Endothelial cell of umbilical vein (primary cell): ENCODE data around the gene PPFIA1. TPM values are rescaled to one million over a fixed set of nuclear protein-coding genes. Genes with fewer than 3 reads are reported as not detected.

ENCODE experiments used
- BruUV-seq: library from RNA; stranded (reverse); fragments of 400-500 nt; replicated peaks from 2 replicates; lab custom pipeline; 2021; lab: Mats Ljungman, UMichigan
- CTCF ChIA-PET: fragments of 300-600, 350-600 bp; sonication (Branson Sonifier 250); formaldehyde crosslinking; loops from one replicate; lab custom pipeline; 2021; ENCODE audit warnings: antibody characterized with exemption, inconsistent platforms; lab: Charles Lee
- POLR2A ChIA-PET: fragments of 300-600, 350-600 bp; sonication (Branson Sonifier 250); formaldehyde crosslinking; loops from one replicate; lab custom pipeline; 2021; ENCODE audit warnings: antibody characterized with exemption, inconsistent platforms; lab: Charles Lee
- DNase-seq: peaks from one replicate; pipeline ENCODE4 v3.0.0-alpha.2; 2011; ENCODE audit warnings: low read depth, low spot score
- FAIRE-seq: peaks from 2 replicates; lab custom pipeline; 2011; peaks lifted over from hg19 to GRCh38; lab: Jason Lieb, UNC
- H2AFZ ChIP-seq: 2 replicates; pipeline ENCODE4 v1.6.0; 2012; ENCODE audit warnings: low read depth, low read length, control low read depth, inconsistent platforms
- H3K27ac ChIP-seq: 2 replicates; pipeline ENCODE4 v1.5.1; 2011; ENCODE audit warnings: low read depth, mild to moderate bottlenecking, control low read depth, low read length, moderate library complexity; ENCODE audit not compliant: insufficient read depth
- H3K27me3 ChIP-seq, 2 experiments: 2 replicates each; pipeline versions ENCODE4 v1.6.0 to v1.6.1; 2011; ENCODE audit warnings: low read length in 2 of 2, mixed read lengths in 1 of 2; ENCODE audit not compliant: control insufficient read depth in 2 of 2, insufficient read depth in 2 of 2
- H3K36me3 ChIP-seq, 2 experiments: 2 replicates in 1 of 2; 3 replicates in 1 of 2; pipeline ENCODE4 v1.5.1; 2011; ENCODE audit warnings: low read length in 2 of 2, mild to moderate bottlenecking in 1 of 2, moderate library complexity in 1 of 2; ENCODE audit not compliant: control insufficient read depth in 2 of 2, insufficient read depth in 2 of 2; ENCODE audit errors: extremely low read depth in 1 of 2
- H3K4me1 ChIP-seq: 3 replicates; pipeline ENCODE4 v1.5.1; 2011; ENCODE audit warnings: mild to moderate bottlenecking, low read length; ENCODE audit not compliant: control insufficient read depth, insufficient read depth; ENCODE audit errors: extremely low read depth
- H3K4me2 ChIP-seq: 2 replicates; pipeline ENCODE4 v1.6.1; 2011; ENCODE audit warnings: low read length, control low read depth, mixed read lengths; ENCODE audit not compliant: insufficient read depth
- H3K4me3 ChIP-seq, 3 experiments: fragments of 200-600 bp in 1 of 3; sonication (generic), shearing (Covaris generic) in 1 of 3; replicated peaks in 1 of 3; 2 replicates each; pipeline ENCODE4 v1.5.1; 2011 to 2016; ENCODE audit warnings: control low read depth in 3 of 3, low read length in 3 of 3, mild to moderate bottlenecking in 2 of 3, inconsistent platforms in 1 of 3, low read depth in 1 of 3, moderate library complexity in 1 of 3; ENCODE audit not compliant: insufficient read depth in 1 of 3
- H3K79me2 ChIP-seq: 2 replicates; pipeline ENCODE4 v1.6.0; 2012; ENCODE audit warnings: low read length, inconsistent platforms; ENCODE audit not compliant: control insufficient read depth, insufficient read depth
- H3K9ac ChIP-seq: replicated peaks from 2 replicates; pipeline ENCODE3; 2011; ENCODE audit warnings: low read length, control low read depth; ENCODE audit not compliant: insufficient read depth; ENCODE audit errors: extremely low read depth
- H3K9me1 ChIP-seq: replicated peaks from 3 replicates; pipeline ENCODE4 v1.6.0; 2011; ENCODE audit warnings: mild to moderate bottlenecking, low read length; ENCODE audit not compliant: control insufficient read depth, insufficient read depth; ENCODE audit errors: extremely low read depth
- H3K9me3 ChIP-seq: replicated peaks from 2 replicates; pipeline ENCODE4 v1.5.1; 2012; ENCODE audit warnings: low read length, inconsistent platforms; ENCODE audit not compliant: control insufficient read depth, insufficient read depth
- H4K20me1 ChIP-seq: replicated peaks from 2 replicates; pipeline ENCODE3; 2011; ENCODE audit warnings: mild to moderate bottlenecking, low read length; ENCODE audit not compliant: control insufficient read depth, insufficient read depth; ENCODE audit errors: extremely low read depth
- EZH2 ChIP-seq: IDR thresholded peaks from 2 replicates; pipeline ENCODE4 v1.6.1; 2012; ENCODE audit warnings: borderline replicate concordance, low read depth, mild to moderate bottlenecking, moderate library complexity, low read length, inconsistent platforms; ENCODE audit not compliant: severe bottlenecking
- FOS ChIP-seq: IDR thresholded peaks from 2 replicates; pipeline ENCODE4 v1.6.1; 2011; ENCODE audit warnings: mild to moderate bottlenecking, low read length, moderate library complexity, borderline replicate concordance; ENCODE audit not compliant: insufficient read depth
- GATA2 ChIP-seq: IDR thresholded peaks from 2 replicates; pipeline ENCODE4 v1.7.0; 2011; ENCODE audit warnings: low read depth, mild to moderate bottlenecking, moderate library complexity, mixed read lengths, low read length; ENCODE audit not compliant: insufficient read length, insufficient read depth
- JUN ChIP-seq: IDR thresholded peaks from 2 replicates; pipeline ENCODE4 v1.6.1; 2011; ENCODE audit warnings: borderline replicate concordance, low read depth; ENCODE audit not compliant: insufficient read length, insufficient read depth
- MYC ChIP-seq: IDR thresholded peaks from one replicate; pipeline ENCODE4 v1.6.1; 2011; ENCODE audit warnings: mild to moderate bottlenecking, low read depth, low read length
- POLR2A ChIP-seq: IDR thresholded peaks from 2 replicates; pipeline ENCODE4 v1.6.1; 2012; ENCODE audit warnings: low read depth, mild to moderate bottlenecking, control low read depth, low read length
- POLR2AphosphoS5 ChIP-seq: IDR thresholded peaks from 2 replicates; pipeline ENCODE4 v1.6.1; 2012; ENCODE audit warnings: low read depth, mild to moderate bottlenecking, control low read depth, low read length, moderate library complexity; ENCODE audit not compliant: insufficient read depth
- dilution Hi-C: fragments of 300-500 bp; cut with MboI; formaldehyde crosslinking; loops from one replicate; pipeline ENCODE4 v1.15.0; 2019; ENCODE audit warnings: low sequenced_read_pairs; ENCODE audit not compliant: extremely low pct_ligation_motif_present
- intact Hi-C: fragments of 100-400 bp; cut with micrococcal nuclease; formaldehyde crosslinking; loops from one replicate; pipeline ENCODE4 v1.10.0; 2022
- polyA plus RNA-seq, 4 experiments: library from polyadenylated mRNA; depleted of rRNA in 3 of 4; stranded (reverse) in 3 of 4; unstranded in 1 of 4; fragments of >200 nt; gene quantifications; 2 replicates each; pipeline versions ENCODE4 v1.2.1 to v1.2.3, GENCODE V29; 2011 to 2012; ENCODE audit warnings: missing spikeins in 1 of 4
- total RNA-seq: library from RNA; stranded (reverse); gene quantifications from 2 replicates; pipeline ENCODE4 v1.2.3, GENCODE V29; 2021
- TF ChIP-seq, protein P1 (sequence below): IDR thresholded peaks from 2 replicates; pipeline ENCODE4 v1.6.1; 2011; ENCODE audit not compliant: insufficient read depth, insufficient read length
- TF ChIP-seq, protein P2 (sequence below), 2 donors: IDR thresholded peaks; 1 replicate in 1 of 2; 2 replicates in 1 of 2; pipeline ENCODE4 v1.5.1; 2011; ENCODE audit warnings: low read length in 2 of 2, mild to moderate bottlenecking in 2 of 2, moderate library complexity in 2 of 2, control low read depth in 1 of 2, inconsistent platforms in 1 of 2, low read depth in 1 of 2; ENCODE audit not compliant: insufficient read depth in 1 of 2; ENCODE audit errors: extremely low read depth in 1 of 2

Gene PPFIA1
- total and polyA plus RNA-seq, 2 donors (not counting 3 experiments of a cell fraction or from before 2014, with no cell fraction given) = 44.3 to 60.9 TPM

DNA sequence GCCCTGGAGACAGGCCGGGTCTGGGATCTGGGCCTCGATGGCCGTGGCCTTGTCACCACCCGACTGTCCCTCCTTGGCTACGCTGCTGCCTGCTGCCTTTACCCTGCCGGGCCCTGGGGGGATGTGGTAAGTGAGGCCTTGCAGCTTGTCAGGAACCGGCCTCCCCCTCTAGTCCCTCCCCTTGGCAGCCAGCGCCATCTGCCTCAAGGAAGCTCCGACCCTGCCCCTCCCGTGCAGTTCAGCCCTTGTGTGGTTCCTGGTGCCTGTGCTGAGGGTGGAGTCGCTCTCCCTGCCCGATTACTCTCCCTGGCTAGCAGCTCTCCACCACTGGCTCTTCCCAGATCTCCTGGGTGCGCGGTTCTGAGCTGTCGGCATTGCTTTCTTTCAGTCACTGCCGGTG, 161.6 kb downstream of the PPFIA1 start:
- TF ChIP-seq, protein P1, sequence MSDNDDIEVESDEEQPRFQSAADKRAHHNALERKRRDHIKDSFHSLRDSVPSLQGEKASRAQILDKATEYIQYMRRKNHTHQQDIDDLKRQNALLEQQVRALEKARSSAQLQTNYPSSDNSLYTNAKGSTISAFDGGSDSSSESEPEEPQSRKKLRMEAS = no peak
- no peak for TF ChIP-seq POLR2AphosphoS5
- TF ChIP-seq FOS = no peak
- no peak for TF ChIP-seq POLR2A
- no peak for TF ChIP-seq JUN
- TF ChIP-seq, protein P2, sequence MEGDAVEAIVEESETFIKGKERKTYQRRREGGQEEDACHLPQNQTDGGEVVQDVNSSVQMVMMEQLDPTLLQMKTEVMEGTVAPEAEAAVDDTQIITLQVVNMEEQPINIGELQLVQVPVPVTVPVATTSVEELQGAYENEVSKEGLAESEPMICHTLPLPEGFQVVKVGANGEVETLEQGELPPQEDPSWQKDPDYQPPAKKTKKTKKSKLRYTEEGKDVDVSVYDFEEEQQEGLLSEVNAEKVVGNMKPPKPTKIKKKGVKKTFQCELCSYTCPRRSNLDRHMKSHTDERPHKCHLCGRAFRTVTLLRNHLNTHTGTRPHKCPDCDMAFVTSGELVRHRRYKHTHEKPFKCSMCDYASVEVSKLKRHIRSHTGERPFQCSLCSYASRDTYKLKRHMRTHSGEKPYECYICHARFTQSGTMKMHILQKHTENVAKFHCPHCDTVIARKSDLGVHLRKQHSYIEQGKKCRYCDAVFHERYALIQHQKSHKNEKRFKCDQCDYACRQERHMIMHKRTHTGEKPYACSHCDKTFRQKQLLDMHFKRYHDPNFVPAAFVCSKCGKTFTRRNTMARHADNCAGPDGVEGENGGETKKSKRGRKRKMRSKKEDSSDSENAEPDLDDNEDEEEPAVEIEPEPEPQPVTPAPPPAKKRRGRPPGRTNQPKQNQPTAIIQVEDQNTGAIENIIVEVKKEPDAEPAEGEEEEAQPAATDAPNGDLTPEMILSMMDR (IDR thresholded peaks at IDR 0.05; ENCODE audit: extremely low read depth in 1 of 2, insufficient read depth in 1 of 2, low read depth in 1 of 2, low read length in 2 of 2) = no peak
- TF ChIP-seq EZH2 = no peak
- TF ChIP-seq MYC = no peak
- no peak for TF ChIP-seq GATA2
- CTCF ChIA-PET = no interaction called here
- Histone ChIP-seq H3K9me1 (no peaks in the 10 kb centered on the region), H4K20me1 (no peaks in the 10 kb centered on the region), H3K4me2 (no peak overlapping the region), H3K9ac (no peak overlapping the region), H3K79me2 (no peaks in the 10 kb centered on the region), H3K4me1 (no peaks in the 10 kb centered on the region), H3K27me3 (no peaks in the 10 kb centered on the region), H2AFZ (no peak overlapping the region), H3K4me3 (no peak overlapping the region), H3K9me3 (no peaks in the 10 kb centered on the region), H3K27ac (no peak overlapping the region), H3K36me3 (peaks cover 11 to 79% of the 10 kb centered on the region in 2 experiments)
- no peak for DNase-seq
- FAIRE-seq = no peak
- dilution Hi-C loops (no loop called here), intact Hi-C loops (no loop called here)
- POLR2A ChIA-PET = no interaction called here
- BruUV-seq = no TSS peak
